ENCODE measurements around the gene RNF20.
"Not testable (repeated sequence)": the region's sequence is repeated elsewhere in the genome, so short reads cannot be mapped to it uniquely, and the experiment has no call there.

RNF20 gene

DNA sequence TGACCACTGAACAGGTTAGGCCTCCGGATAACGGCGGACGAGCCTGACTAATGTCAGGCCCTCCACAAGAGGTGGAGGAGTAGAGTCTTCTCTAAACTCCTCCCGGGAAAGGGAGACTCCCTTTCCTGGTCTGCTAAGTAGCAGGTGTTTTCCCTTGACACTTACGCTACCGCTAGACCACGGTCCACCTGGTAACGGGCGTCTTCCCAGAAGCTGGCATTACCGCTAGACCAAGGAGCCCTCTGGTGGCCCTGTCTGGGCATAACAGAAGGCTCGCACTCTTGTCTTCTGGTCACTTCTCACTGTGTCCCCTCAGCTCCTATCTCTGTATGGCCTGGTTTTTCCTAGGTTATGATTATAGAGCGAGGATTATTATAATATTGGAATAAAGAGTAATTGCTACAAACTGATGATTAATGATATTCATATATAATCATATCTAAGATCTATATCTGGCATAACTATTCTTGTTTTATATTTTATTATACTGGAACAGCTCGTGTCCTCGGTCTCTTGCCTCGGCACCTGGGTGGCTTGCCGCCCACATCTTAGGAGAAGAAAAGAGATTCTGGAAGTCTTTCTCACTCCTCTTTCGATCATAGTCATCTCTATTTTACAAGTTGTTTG, 15.9 kb downstream of the RNF20 start:
- not testable (repeated sequence) for H3K14ac ChIP-seq (ENCODE audit: low read length); H3K23ac ChIP-seq (ENCODE audit: low read length); H4K8ac ChIP-seq (ENCODE audit: low read depth, low read length); H4K91ac ChIP-seq (ENCODE audit: low read depth, low read length); H4K12ac ChIP-seq (ENCODE audit: low read depth, low read length); H3K79me1 ChIP-seq (ENCODE audit: low read length); H3K79me2 ChIP-seq (ENCODE audit: control insufficient read depth, insufficient read depth, low read length, poor library complexity); H3K27ac ChIP-seq (ENCODE audit: low read depth, low read length); H2BK12ac ChIP-seq (ENCODE audit: low read length); H3K9ac ChIP-seq (ENCODE audit: low read length); DNase-seq; H2AFZ ChIP-seq (ENCODE audit: insufficient read depth, low read length, poor library complexity); H3K18ac ChIP-seq (ENCODE audit: low read length); H3K27me3 ChIP-seq (ENCODE audit: insufficient read depth, low read length); H3K4me1 ChIP-seq (ENCODE audit: control insufficient read depth in 1 of 2, insufficient read depth in 2 of 2, low read length in 2 of 2); H3K4ac ChIP-seq (ENCODE audit: low read depth, low read length); H2AK5ac ChIP-seq (ENCODE audit: low read length); H3K4me3 ChIP-seq (ENCODE audit: low read depth, low read length); H2BK5ac ChIP-seq (ENCODE audit: low read depth, low read length, poor library complexity); H2BK120ac ChIP-seq (ENCODE audit: insufficient read depth, low read length, poor library complexity); H3K4me2 ChIP-seq (ENCODE audit: low read length); H3K9me3 ChIP-seq (ENCODE audit: insufficient read depth, low read depth, low read length)
- WGBS (ENCODE audit: extremely low coverage, insufficient coverage, insufficient read length) = no CpG with 5 or more reads among the region's 18 CpGs
- H3K36me3 ChIP-seq (ENCODE audit: control insufficient read depth in 1 of 2, insufficient read depth in 2 of 2, low read length in 2 of 2) = peaks cover 5 to 27% of the 10 kb centered on the region in 2 experiments

DNA sequence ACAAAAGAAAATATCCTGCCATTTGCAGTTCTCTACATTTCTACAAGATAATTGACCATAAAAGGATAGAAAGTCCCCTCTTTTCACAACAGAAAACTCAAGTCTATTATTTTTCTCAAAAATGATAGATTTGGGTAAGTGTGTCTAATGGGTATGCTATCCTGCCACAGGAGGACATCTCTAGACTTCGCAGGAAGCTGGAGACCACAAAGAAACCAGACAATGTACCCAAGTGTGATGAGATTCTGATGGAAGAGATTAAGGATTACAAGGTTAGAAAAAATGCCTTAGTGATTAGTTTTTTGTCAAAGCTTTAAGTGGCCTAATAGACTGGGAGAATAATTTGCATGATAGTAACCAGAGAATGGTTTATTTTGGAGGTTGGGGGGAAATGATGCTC, 28.1 kb downstream of the RNF20 start:
- H4K91ac ChIP-seq (ENCODE audit: low read depth, low read length) = no peak overlapping the region
- H3K4me3 ChIP-seq (ENCODE audit: low read depth, low read length) = no peak overlapping the region
- H3K9ac ChIP-seq (ENCODE audit: low read length) = no peak overlapping the region
- no peak overlapping the region for H3K4me2 ChIP-seq (ENCODE audit: low read length)
- H3K4ac ChIP-seq (ENCODE audit: low read depth, low read length) = no peak overlapping the region
- H3K14ac ChIP-seq (ENCODE audit: low read length) = no peak overlapping the region
- no peak overlapping the region for H3K18ac ChIP-seq (ENCODE audit: low read length)
- no peak overlapping the region for H3K23ac ChIP-seq (ENCODE audit: low read length)
- no peak overlapping the region for H4K8ac ChIP-seq (ENCODE audit: low read depth, low read length)
- no peak overlapping the region for H2BK12ac ChIP-seq (ENCODE audit: low read length)
- no peak overlapping the region for H2BK5ac ChIP-seq (ENCODE audit: low read depth, low read length, poor library complexity)
- no peak overlapping the region for H2BK120ac ChIP-seq (ENCODE audit: insufficient read depth, low read length, poor library complexity)
- no peak overlapping the region for H4K12ac ChIP-seq (ENCODE audit: low read depth, low read length)
- no peaks in the 10 kb centered on the region for H3K9me3 ChIP-seq (ENCODE audit: insufficient read depth, low read depth, low read length)
- no peak for DNase-seq
- no CpG with 5 or more reads among the region's 1 CpG for WGBS (ENCODE audit: extremely low coverage, insufficient coverage, insufficient read length)
- peaks cover 4 to 12% of the 10 kb centered on the region in 2 experiments for H3K36me3 ChIP-seq (ENCODE audit: control insufficient read depth in 1 of 2, insufficient read depth in 2 of 2, low read length in 2 of 2)
- H2AK5ac ChIP-seq (ENCODE audit: low read length) = no peak overlapping the region
- H3K79me1 ChIP-seq (ENCODE audit: low read length) = no peaks in the 10 kb centered on the region
- H3K4me1 ChIP-seq (ENCODE audit: control insufficient read depth in 1 of 2, insufficient read depth in 2 of 2, low read length in 2 of 2) = no peaks in the 10 kb centered on the region
- no peaks in the 10 kb centered on the region for H3K27me3 ChIP-seq (ENCODE audit: insufficient read depth, low read length)
- H3K79me2 ChIP-seq (ENCODE audit: control insufficient read depth, insufficient read depth, low read length, poor library complexity) = no peaks in the 10 kb centered on the region
- no peak overlapping the region for H2AFZ ChIP-seq (ENCODE audit: insufficient read depth, low read length, poor library complexity)
- H3K27ac ChIP-seq (ENCODE audit: low read depth, low read length) = no peak overlapping the region

DNA sequence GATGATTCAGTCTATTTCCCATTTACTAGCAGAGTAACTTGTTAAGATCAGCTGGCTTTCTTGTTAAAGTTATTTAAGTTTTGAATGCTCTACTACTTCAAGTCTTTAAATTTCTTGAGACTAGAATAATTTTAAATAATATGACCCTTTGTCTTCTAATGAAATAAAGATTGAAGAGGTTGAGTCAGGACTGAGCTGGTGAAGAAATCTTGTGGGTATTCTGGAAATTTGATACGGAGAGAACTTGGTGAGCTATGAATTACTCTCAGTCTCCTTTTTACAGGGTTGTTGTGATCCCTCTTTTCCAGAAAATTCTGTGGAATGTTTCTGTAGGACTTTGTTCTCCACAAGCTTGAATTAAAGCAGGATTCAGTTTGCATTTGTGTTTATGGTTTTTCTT, 29.3 kb downstream of the RNF20 start:
- H2AFZ ChIP-seq (ENCODE audit: insufficient read depth, low read length, poor library complexity) = no peak overlapping the region
- no peak overlapping the region for H2BK5ac ChIP-seq (ENCODE audit: low read depth, low read length, poor library complexity)
- H2BK120ac ChIP-seq (ENCODE audit: insufficient read depth, low read length, poor library complexity) = no peak overlapping the region
- DNase-seq = no peak
- H3K23ac ChIP-seq (ENCODE audit: low read length) = no peak overlapping the region
- H3K36me3 ChIP-seq (ENCODE audit: control insufficient read depth in 1 of 2, insufficient read depth in 2 of 2, low read length in 2 of 2) = peaks cover 4 to 8% of the 10 kb centered on the region in 2 experiments
- no peak overlapping the region for H3K4me2 ChIP-seq (ENCODE audit: low read length)
- no peak overlapping the region for H3K4ac ChIP-seq (ENCODE audit: low read depth, low read length)
- no peak overlapping the region for H3K9ac ChIP-seq (ENCODE audit: low read length)
- no peak overlapping the region for H4K8ac ChIP-seq (ENCODE audit: low read depth, low read length)
- H3K27ac ChIP-seq (ENCODE audit: low read depth, low read length) = no peak overlapping the region
- H3K79me1 ChIP-seq (ENCODE audit: low read length) = no peaks in the 10 kb centered on the region
- H3K18ac ChIP-seq (ENCODE audit: low read length) = no peak overlapping the region
- no CpG with 5 or more reads among the region's 1 CpG for WGBS (ENCODE audit: extremely low coverage, insufficient coverage, insufficient read length)
- no peaks in the 10 kb centered on the region for H3K27me3 ChIP-seq (ENCODE audit: insufficient read depth, low read length)
- no peak overlapping the region for H2BK12ac ChIP-seq (ENCODE audit: low read length)
- H2AK5ac ChIP-seq (ENCODE audit: low read length) = no peak overlapping the region
- H4K91ac ChIP-seq (ENCODE audit: low read depth, low read length) = no peak overlapping the region
- H3K4me3 ChIP-seq (ENCODE audit: low read depth, low read length) = no peak overlapping the region
- no peaks in the 10 kb centered on the region for H3K9me3 ChIP-seq (ENCODE audit: insufficient read depth, low read depth, low read length)
- H3K79me2 ChIP-seq (ENCODE audit: control insufficient read depth, insufficient read depth, low read length, poor library complexity) = no peaks in the 10 kb centered on the region
- H3K4me1 ChIP-seq (ENCODE audit: control insufficient read depth in 1 of 2, insufficient read depth in 2 of 2, low read length in 2 of 2) = no peaks in the 10 kb centered on the region
- no peak overlapping the region for H3K14ac ChIP-seq (ENCODE audit: low read length)
- H4K12ac ChIP-seq (ENCODE audit: low read depth, low read length) = no peak overlapping the region

DNA sequence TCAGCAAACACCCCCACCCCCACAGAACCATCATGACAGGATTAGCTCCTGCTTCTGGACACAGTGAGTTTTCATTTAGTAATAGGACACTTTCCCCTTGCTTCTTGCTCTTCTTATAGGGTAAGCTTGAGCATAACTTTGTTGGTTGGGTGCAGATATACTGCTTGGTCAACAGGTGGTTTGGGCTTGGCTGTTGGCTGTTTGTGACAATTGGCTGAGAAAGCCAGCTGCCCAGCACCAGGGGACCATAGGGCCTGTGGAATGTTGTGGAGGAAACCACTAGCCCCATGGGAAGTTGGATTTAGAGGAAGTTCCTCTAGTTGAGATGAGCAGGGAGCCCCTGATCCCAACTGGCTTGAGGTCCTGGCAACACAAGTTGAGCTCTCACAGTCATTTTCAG, 30.6 kb downstream of the RNF20 start:
- Histone ChIP-seq H3K27ac (ENCODE audit: low read depth, low read length) (no peak overlapping the region), H4K8ac (ENCODE audit: low read depth, low read length) (no peak overlapping the region), H3K4ac (ENCODE audit: low read depth, low read length) (no peak overlapping the region), H3K36me3 (ENCODE audit: control insufficient read depth in 1 of 2, insufficient read depth in 2 of 2, low read length in 2 of 2) (peaks cover 4 to 8% of the 10 kb centered on the region in 2 experiments), H3K14ac (ENCODE audit: low read length) (no peak overlapping the region), H2BK12ac (ENCODE audit: low read length) (no peak overlapping the region), H3K4me2 (ENCODE audit: low read length) (no peak overlapping the region), H3K23ac (ENCODE audit: low read length) (no peak overlapping the region), H3K79me2 (ENCODE audit: control insufficient read depth, insufficient read depth, low read length, poor library complexity) (no peaks in the 10 kb centered on the region), H3K9ac (ENCODE audit: low read length) (no peak overlapping the region), H2BK5ac (ENCODE audit: low read depth, low read length, poor library complexity) (no peak overlapping the region), H2AFZ (ENCODE audit: insufficient read depth, low read length, poor library complexity) (no peak overlapping the region), H4K12ac (ENCODE audit: low read depth, low read length) (no peak overlapping the region), H4K91ac (ENCODE audit: low read depth, low read length) (no peak overlapping the region), H3K4me3 (ENCODE audit: low read depth, low read length) (no peak overlapping the region), H3K79me1 (ENCODE audit: low read length) (no peaks in the 10 kb centered on the region), H3K4me1 (ENCODE audit: control insufficient read depth in 1 of 2, insufficient read depth in 2 of 2, low read length in 2 of 2) (no peaks in the 10 kb centered on the region), H3K18ac (ENCODE audit: low read length) (no peak overlapping the region), H3K9me3 (ENCODE audit: insufficient read depth, low read depth, low read length) (no peaks in the 10 kb centered on the region), H3K27me3 (ENCODE audit: insufficient read depth, low read length) (no peaks in the 10 kb centered on the region), H2BK120ac (ENCODE audit: insufficient read depth, low read length, poor library complexity) (no peak overlapping the region), H2AK5ac (ENCODE audit: low read length) (no peak overlapping the region)
- no peak for DNase-seq

Data from trophoblast cell (in vitro differentiated cells and primary cell).